ENCODE data around the gene NHERF1. TPM values are rescaled to one million over a fixed set of nuclear protein-coding genes. Genes with fewer than 3 reads are reported as not detected.

The NHERF1 gene
- total RNA-seq, 2 experiments from 2014 or later, result 73.2 to 116 TPM

DNA sequence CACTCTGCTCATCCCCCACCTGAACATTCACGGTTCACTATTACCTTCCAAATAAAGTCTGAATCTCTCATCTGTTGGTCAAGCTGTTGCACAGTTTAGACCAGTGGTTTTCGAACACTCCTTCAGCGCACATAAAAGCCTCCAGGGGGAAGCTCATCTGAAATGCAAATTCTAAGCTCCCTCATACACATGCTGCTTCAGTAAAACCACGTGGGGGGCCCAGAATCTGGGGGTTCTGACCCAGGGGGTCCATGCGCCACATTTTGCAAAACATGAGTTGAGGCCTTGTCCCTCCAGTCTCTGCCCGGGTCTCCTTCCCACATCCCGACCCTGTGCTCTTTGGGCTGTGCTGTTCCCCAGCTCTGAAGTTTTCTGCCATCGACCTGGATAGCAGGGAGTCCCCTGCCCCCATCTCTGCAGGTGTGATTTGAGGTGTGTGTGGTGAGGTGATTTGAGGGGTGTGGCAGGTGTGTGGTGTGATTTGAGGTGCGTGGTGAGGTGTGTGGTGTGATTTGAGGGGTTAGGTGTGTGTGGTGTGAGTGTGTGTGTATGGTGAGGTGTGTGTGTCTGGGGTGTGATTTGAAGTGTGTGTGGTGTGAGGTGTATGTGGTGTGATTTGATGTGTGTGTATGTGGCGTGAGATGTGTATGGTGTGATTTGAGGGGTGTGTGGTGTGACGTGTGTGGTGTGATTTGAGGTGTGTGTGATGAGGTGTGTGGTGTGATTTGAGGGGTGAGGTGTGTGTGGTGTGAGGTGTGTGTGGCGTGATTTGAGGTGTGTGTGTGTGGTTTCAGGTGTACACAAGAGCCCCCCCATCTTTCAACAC, 16.2 kb upstream of the NHERF1 start:
- Histone ChIP-seq H3K4me3 (ENCODE audit: low read depth, low read length, poor library complexity, severe bottlenecking) (no peak overlapping the region), H3K27ac (ENCODE audit: low read depth, low read length, poor library complexity, severe bottlenecking) (no peak overlapping the region), H2AFZ (ENCODE audit: low read length) (no peak overlapping the region), H3K36me3 (ENCODE audit: insufficient read depth, low read length) (no peaks in the 10 kb centered on the region), H3K4me1 (ENCODE audit: insufficient read depth, low read length, poor library complexity, severe bottlenecking) (peaks cover 12% of the 10 kb centered on the region), H3K9me3 (ENCODE audit: low read length) (peaks cover 10% of the 10 kb centered on the region), H3K4me2 (ENCODE audit: low read length) (no peak overlapping the region), H3K79me2 (ENCODE audit: insufficient read depth, low read depth, low read length) (no peaks in the 10 kb centered on the region), H4K20me1 (ENCODE audit: insufficient read depth, low read length) (no peaks in the 10 kb centered on the region), H3K9me2 (ENCODE audit: insufficient read depth, low read length) (no peaks in the 10 kb centered on the region)
- intact Hi-C loops (cut with micrococcal nuclease; ENCODE audit: unreplicated experiment), result no loop called here
- no TSS peak for BruUV-seq (replicated peaks)
- no peak for DNase-seq (ENCODE audit: low spot score)
- TF ChIP-seq EZH2phosphoT487 (IDR thresholded peaks at IDR 0.05; ENCODE audit: borderline replicate concordance, low read depth, low read length) (no peak), CTCF (conservative IDR thresholded peaks at IDR 0.05; ENCODE audit: low read length) (no peak)
- POLR2A ChIA-PET, result interaction anchor here (0.7 kb wide), 1 partner anchor 98 kb away, joined by 3 read pairs; no protein-coding TSS in a partner anchor
- CTCF ChIA-PET (ENCODE audit: unreplicated experiment), result no interaction called here

DNA sequence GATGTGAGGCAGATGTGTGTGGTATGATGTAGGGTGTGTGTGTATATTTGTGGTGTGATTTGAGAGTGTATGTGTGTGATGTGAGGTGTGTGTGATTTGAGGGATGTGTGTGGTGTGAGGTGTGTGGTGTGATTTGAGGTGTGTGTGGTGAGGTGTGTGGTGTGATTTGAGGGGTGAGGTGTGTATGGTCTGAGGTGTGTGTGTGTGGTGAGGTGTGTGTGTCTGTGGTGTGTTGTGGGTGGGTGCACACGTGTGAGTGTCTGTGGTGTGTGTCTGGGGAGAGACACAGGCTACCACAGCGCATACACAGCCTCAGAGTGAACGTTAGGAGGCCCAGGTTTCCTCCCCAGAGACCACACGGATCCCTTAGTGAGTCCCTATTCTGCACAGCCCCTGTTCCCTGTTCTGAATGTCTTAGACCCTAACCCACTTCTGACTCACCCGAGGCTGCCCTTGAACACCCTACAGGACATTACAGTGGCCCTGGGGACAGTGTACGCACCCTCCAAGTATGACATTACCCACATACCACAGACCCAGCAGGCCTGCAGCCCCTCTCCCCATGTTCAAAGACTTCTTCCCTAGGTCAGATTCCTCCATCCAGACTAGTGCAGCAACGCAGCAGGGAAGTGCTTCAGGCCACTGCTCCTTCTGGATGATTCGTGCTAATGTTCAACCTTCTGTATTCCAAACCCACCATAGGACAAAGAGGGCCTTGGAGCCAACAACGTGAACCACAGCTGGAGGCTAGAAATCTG, 14.9 kb upstream of the NHERF1 start:
- no peak overlapping the region for H3K4me3 ChIP-seq (ENCODE audit: low read depth, low read length, poor library complexity, severe bottlenecking)
- TF ChIP-seq CTCF (conservative IDR thresholded peaks at IDR 0.05; ENCODE audit: low read length) (no peak), EZH2phosphoT487 (IDR thresholded peaks at IDR 0.05; ENCODE audit: borderline replicate concordance, low read depth, low read length) (no peak)
- DNase-seq (ENCODE audit: low spot score), result no peak
- H2AFZ ChIP-seq (ENCODE audit: low read length), result no peak overlapping the region
- no peak overlapping the region for H3K4me2 ChIP-seq (ENCODE audit: low read length)
- no peaks in the 10 kb centered on the region for H3K36me3 ChIP-seq (ENCODE audit: insufficient read depth, low read length)
- H3K9me3 ChIP-seq (ENCODE audit: low read length), result peaks cover 3% of the 10 kb centered on the region
- POLR2A ChIA-PET, result no interaction called here
- H3K27ac ChIP-seq (ENCODE audit: low read depth, low read length, poor library complexity, severe bottlenecking), result no peak overlapping the region
- no peaks in the 10 kb centered on the region for H3K9me2 ChIP-seq (ENCODE audit: insufficient read depth, low read length)
- H4K20me1 ChIP-seq (ENCODE audit: insufficient read depth, low read length), result no peaks in the 10 kb centered on the region
- intact Hi-C loops (cut with micrococcal nuclease; ENCODE audit: unreplicated experiment), result no loop called here
- no TSS peak for BruUV-seq (replicated peaks)
- H3K4me1 ChIP-seq (ENCODE audit: insufficient read depth, low read length, poor library complexity, severe bottlenecking), result peaks cover 25% of the 10 kb centered on the region
- CTCF ChIA-PET (ENCODE audit: unreplicated experiment), result no interaction called here
- no peaks in the 10 kb centered on the region for H3K79me2 ChIP-seq (ENCODE audit: insufficient read depth, low read depth, low read length)

- CTCF ChIA-PET (ENCODE audit: unreplicated experiment), result no interaction called here
- TF ChIP-seq CTCF (conservative IDR thresholded peaks at IDR 0.05; ENCODE audit: low read length), result no peak
- TF ChIP-seq EZH2phosphoT487 (IDR thresholded peaks at IDR 0.05; ENCODE audit: borderline replicate concordance, low read depth, low read length), result no peak
- Histone ChIP-seq H3K4me1 (ENCODE audit: insufficient read depth, low read length, poor library complexity, severe bottlenecking) (peaks cover 32% of the 10 kb centered on the region), H3K9me2 (ENCODE audit: insufficient read depth, low read length) (no peaks in the 10 kb centered on the region), H3K4me3 (ENCODE audit: low read depth, low read length, poor library complexity, severe bottlenecking) (no peak overlapping the region), H3K27ac (ENCODE audit: low read depth, low read length, poor library complexity, severe bottlenecking) (no peak overlapping the region), H3K9me3 (ENCODE audit: low read length) (no peaks in the 10 kb centered on the region), H4K20me1 (ENCODE audit: insufficient read depth, low read length) (no peaks in the 10 kb centered on the region), H3K4me2 (ENCODE audit: low read length) (no peak overlapping the region), H3K36me3 (ENCODE audit: insufficient read depth, low read length) (no peaks in the 10 kb centered on the region), H3K79me2 (ENCODE audit: insufficient read depth, low read depth, low read length) (no peaks in the 10 kb centered on the region), H2AFZ (ENCODE audit: low read length) (no peak overlapping the region)
- no peak for DNase-seq (ENCODE audit: low spot score)
- POLR2A ChIA-PET, result no interaction called here
- BruUV-seq (replicated peaks), result no TSS peak
- intact Hi-C loops (cut with micrococcal nuclease; ENCODE audit: unreplicated experiment), result no loop called here
Measured at GRCh38 chr17:74734256-74734655, 14.2 kb upstream of the NHERF1 start.

Data from OCI-LY7 (cell line).